GM19099 (cell line): ENCODE data around the gene ADAMTS19.

ENCODE experiments used
- POLR2A ChIP-seq: IDR thresholded peaks from 3 replicates; pipeline ENCODE4 v1.6.1; 2011; ENCODE audit warnings: low read depth; ENCODE audit not compliant: insufficient read length; ENCODE audit errors: extremely low read depth

The ADAMTS19 gene

GRCh38 chr5:129459777-129460671, at the start of gene ADAMTS19:
TSS of gene ADAMTS19 (plus strand) at chr5:129460298. CDS start at chr5:129460392, 94 bp downstream.
- TF ChIP-seq POLR2A: no peak

- no peak for TF ChIP-seq POLR2A
These were observed 49.6 kb upstream of the ADAMTS19 start for GRCh38 chr5:129410488-129410887.

- no peak for TF ChIP-seq POLR2A
These were observed 47.4 kb upstream of the ADAMTS19 start for GRCh38 chr5:129412721-129413120.

- no peak for TF ChIP-seq POLR2A
These were observed 46.5 kb upstream of the ADAMTS19 start for GRCh38 chr5:129413570-129413969.

- no peak for TF ChIP-seq POLR2A
These were observed 40.8 kb upstream of the ADAMTS19 start for GRCh38 chr5:129419292-129419691.

GRCh38 chr5:129425031-129425430, 35.1 kb upstream of the ADAMTS19 start:
- no peak for TF ChIP-seq POLR2A

- TF ChIP-seq POLR2A: no peak
These were observed 34.0 kb upstream of the ADAMTS19 start for GRCh38 chr5:129426071-129426470.

- TF ChIP-seq POLR2A: no peak
These were observed 28.7 kb upstream of the ADAMTS19 start for GRCh38 chr5:129431406-129431805.

GRCh38 chr5:129438322-129438721, 21.8 kb upstream of the ADAMTS19 start:
- TF ChIP-seq POLR2A: no peak

- no peak for TF ChIP-seq POLR2A
These were observed 19.7 kb upstream of the ADAMTS19 start for GRCh38 chr5:129440424-129440823.

GRCh38 chr5:129441096-129441495, 19.0 kb upstream of the ADAMTS19 start:
- TF ChIP-seq POLR2A: no peak

- no peak for TF ChIP-seq POLR2A
These were observed 14.7 kb upstream of the ADAMTS19 start for GRCh38 chr5:129445379-129445778.

- no peak for TF ChIP-seq POLR2A
These were observed 12.1 kb upstream of the ADAMTS19 start for GRCh38 chr5:129447968-129448367.

GRCh38 chr5:129448654-129449053, 11.4 kb upstream of the ADAMTS19 start:
- TF ChIP-seq POLR2A: no peak

- no peak for TF ChIP-seq POLR2A
These were observed 5.6 kb upstream of the ADAMTS19 start for GRCh38 chr5:129454461-129454860.

GRCh38 chr5:129459450-129459776, 685 bp upstream of the ADAMTS19 start:
- TF ChIP-seq POLR2A: no peak

- no peak for TF ChIP-seq POLR2A
These were observed 506 bp downstream of the ADAMTS19 start for GRCh38 chr5:129460672-129460935.
